ENCODE data around the gene ACER2.

DNA sequence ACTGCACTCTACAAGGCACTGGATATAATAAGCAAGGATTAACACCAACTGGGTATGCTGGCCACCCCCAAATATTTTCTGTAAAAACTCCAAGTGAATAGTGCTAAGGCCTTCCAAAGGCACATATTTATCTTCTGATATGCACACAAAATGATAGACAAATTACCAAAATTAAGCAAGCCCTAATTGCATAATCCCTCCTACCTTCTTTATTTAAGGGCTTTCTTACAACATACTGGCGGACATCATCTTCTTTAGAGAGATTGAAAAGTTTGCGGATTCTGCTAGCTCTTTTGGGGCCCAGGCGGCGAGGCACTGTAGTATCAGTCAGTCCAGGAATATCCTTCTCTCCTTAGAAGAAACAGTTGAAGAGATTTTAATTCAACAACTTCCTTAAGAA, 30.6 kb upstream of the ACER2 start:
- TF ChIP-seq, protein P1, sequence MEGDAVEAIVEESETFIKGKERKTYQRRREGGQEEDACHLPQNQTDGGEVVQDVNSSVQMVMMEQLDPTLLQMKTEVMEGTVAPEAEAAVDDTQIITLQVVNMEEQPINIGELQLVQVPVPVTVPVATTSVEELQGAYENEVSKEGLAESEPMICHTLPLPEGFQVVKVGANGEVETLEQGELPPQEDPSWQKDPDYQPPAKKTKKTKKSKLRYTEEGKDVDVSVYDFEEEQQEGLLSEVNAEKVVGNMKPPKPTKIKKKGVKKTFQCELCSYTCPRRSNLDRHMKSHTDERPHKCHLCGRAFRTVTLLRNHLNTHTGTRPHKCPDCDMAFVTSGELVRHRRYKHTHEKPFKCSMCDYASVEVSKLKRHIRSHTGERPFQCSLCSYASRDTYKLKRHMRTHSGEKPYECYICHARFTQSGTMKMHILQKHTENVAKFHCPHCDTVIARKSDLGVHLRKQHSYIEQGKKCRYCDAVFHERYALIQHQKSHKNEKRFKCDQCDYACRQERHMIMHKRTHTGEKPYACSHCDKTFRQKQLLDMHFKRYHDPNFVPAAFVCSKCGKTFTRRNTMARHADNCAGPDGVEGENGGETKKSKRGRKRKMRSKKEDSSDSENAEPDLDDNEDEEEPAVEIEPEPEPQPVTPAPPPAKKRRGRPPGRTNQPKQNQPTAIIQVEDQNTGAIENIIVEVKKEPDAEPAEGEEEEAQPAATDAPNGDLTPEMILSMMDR (IDR thresholded peaks at IDR 0.05; ENCODE audit: insufficient read depth, low read depth, low read length), result no peak
- TF ChIP-seq EZH2 (IDR thresholded peaks at IDR 0.05; ENCODE audit: insufficient read depth, low read length), result no peak

Data from astrocyte (in vitro differentiated cells and primary cell).